Lower leg skin (tissue), 3 donors: ENCODE data around the gene PRKAB2.

Experiments
- CTCF ChIP-seq, 3 donors: fragments of 450-650 bp; IDR thresholded peaks; one replicate each; pipeline ENCODE4 v1.5.1; 2016; ENCODE audit warnings: antibody characterized with exemption in 3 of 3, mild to moderate bottlenecking in 3 of 3, moderate library complexity in 2 of 3
- POLR2A ChIP-seq, 2 donors: fragments of 450-650 bp; IDR thresholded peaks; one replicate each; pipeline ENCODE4 v1.6.1; 2016 to 2017; ENCODE audit warnings: antibody characterized with exemption in 2 of 2, mild to moderate bottlenecking in 1 of 2, moderate library complexity in 1 of 2

GRCh38 chr1:147217141-147217540 is 44.9 kb upstream of the PRKAB2 start:
- TF ChIP-seq POLR2A (IDR thresholded peaks at IDR 0.05) (no peak), CTCF (IDR thresholded peaks at IDR 0.05) (no peak)
